HG03342 (cell line): Measurements from ENCODE around the gene ZC3H15.

Experiments used
- ATAC-seq: cut with Tn5 transposase; IDR thresholded peaks from one replicate; pipeline ENCODE4 v1.9.1; 2021; ENCODE audit warnings: mild to moderate bottlenecking, moderate library complexity; ENCODE audit not compliant: unreplicated experiment

The ZC3H15 gene

GRCh38 chr2:186535861-186536260 is 49.8 kb downstream of the ZC3H15 start:
- ATAC-seq = no peak

DNA sequence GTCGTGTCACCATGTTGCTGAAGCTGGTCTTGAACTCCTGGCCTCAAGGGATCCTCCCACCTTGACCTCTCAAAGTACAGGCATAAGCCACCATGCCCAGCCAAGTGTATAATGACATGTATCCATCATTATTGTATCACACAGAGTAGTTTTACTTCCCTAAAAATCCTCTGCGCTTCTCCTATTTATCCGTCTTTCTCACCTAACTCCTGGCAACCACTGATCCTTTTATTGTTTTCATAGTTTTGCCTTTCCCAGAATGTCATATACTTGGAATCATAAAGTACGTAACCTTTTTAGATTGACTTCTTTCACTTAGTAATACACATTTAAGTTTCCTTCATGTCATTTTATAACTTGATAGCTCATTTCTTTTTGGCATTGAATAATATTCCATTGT is 51.0 kb downstream of the ZC3H15 start:
- no peak for ATAC-seq

- ATAC-seq = no peak
Observed at GRCh38 chr2:186540941-186541340, 54.9 kb downstream of the ZC3H15 start.

- no peak for ATAC-seq
Observed at GRCh38 chr2:186542002-186542401, 55.9 kb downstream of the ZC3H15 start.

DNA sequence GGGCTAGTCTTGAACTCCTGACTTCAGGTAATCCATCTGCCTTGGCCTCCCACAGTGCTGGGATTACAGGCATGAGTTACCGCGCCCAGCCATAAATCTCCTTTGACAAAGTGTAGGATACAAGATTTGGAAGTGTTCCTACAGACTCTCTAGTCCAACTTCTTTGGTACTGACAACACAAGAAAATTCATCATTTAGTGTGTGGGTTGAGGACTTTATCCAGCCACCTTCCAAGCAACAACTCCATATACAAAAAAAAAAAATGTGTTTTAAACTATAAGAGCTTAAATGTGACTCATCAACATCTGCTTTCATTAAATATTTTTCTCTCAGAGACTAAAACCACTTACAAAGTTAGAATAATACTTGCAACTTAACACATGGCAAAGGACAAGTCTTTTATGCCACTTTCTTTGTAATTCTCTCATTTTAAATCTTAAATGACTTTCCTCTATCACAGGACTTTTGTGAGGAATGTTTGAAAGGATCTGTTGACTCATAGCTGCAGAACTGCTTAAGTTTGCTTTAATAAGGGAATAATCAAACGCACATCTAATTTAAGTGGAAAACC is 57.6 kb downstream of the ZC3H15 start:
- ATAC-seq = no peak

DNA sequence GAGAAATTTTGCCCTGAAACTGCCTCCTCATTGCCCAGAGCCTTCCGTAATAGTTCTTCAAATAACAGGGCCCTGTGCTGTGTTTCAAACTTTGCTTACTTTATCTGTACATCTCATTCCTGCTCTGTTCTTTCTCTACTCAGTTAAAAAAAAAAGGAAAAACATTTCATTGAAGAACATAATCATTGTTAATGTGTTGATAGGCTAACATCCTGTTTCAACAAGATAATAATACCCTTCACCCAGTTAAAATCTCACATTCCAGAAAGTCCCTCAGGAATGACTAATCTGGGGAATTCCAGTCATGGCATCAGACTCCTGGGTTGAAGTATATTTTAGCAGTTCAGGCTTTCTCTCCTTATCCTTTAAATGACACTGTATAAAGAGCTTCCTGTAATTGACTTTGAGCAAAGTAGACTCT is 58.2 kb downstream of the ZC3H15 start:
- ATAC-seq = no peak

GRCh38 chr2:186546846-186547245 is 60.8 kb downstream of the ZC3H15 start:
- no peak for ATAC-seq

GRCh38 chr2:186551323-186552050 is 65.4 kb downstream of the ZC3H15 start:
- no peak for ATAC-seq

DNA sequence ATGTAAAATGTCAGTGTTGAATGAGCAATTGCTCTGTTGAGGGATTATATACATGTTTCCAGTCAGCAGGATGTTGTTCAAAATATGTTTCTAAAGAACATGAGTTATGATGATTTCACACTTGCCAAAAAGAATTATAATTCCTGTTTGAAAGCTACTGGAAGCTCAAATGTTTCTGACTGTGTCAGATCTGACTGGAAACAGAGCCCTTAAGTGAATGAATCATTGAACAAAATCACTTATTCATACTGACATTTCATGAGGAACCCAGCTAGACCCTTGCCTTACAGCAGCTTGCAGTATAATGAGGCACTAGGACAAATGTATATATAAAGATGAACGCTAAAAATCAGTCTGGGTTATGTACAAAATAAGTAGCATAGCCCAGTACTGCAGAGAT is 68.4 kb downstream of the ZC3H15 start:
- no peak for ATAC-seq

- ATAC-seq = no peak
Observed at GRCh38 chr2:186554850-186555671, 69.0 kb downstream of the ZC3H15 start.

GRCh38 chr2:186558512-186559276 is 72.6 kb downstream of the ZC3H15 start:
- no peak for ATAC-seq
